Erythroblast (primary cell): ENCODE measurements around the gene ITIH4.

Experiments
- GATA1 ChIP-seq: IDR thresholded peaks from 2 replicates; pipeline ENCODE4 v1.6.1; 2011; ENCODE audit warnings: low read depth, mild to moderate bottlenecking, control low read depth, low read length, moderate library complexity
- POLR2A ChIP-seq: IDR thresholded peaks from 2 replicates; pipeline ENCODE4 v1.6.1; 2011; ENCODE audit warnings: mild to moderate bottlenecking, low read length

GRCh38 chr3:52787246-52787645 is 43.2 kb downstream of the ITIH4 start:
- no peak for TF ChIP-seq POLR2A
- no peak for TF ChIP-seq GATA1
